Ovary (tissue), 9 donors: Measurements from ENCODE around the gene ACO2. TPM values are rescaled to one million over a fixed set of nuclear protein-coding genes. Genes with fewer than 3 reads are reported as not detected.

Experiments used
- DNase-seq, 5 donors: peaks; one replicate each; pipeline ENCODE4 v3.0.0-alpha.2; 2019 to 2020
- H3K27ac ChIP-seq, 2 donors: fragments of 200-600 bp; one replicate each; pipeline versions ENCODE4 v1.5.1 to v1.8.0; 2019 to 2022
- H3K27me3 ChIP-seq: fragments of 200-600 bp; one replicate; pipeline ENCODE4 v1.8.0; 2022
- H3K36me3 ChIP-seq: fragments of 200-600 bp; sonication (generic); one replicate; pipeline ENCODE4 v1.5.1; 2019
- H3K4me1 ChIP-seq: one replicate; pipeline ENCODE4 v1.8.1; 2013; ENCODE audit warnings: mild to moderate bottlenecking, moderate library complexity; ENCODE audit not compliant: insufficient read depth
- H3K4me3 ChIP-seq: fragments of 200-600 bp; sonication (generic); one replicate; pipeline ENCODE4 v1.5.1; 2017
- H3K9me3 ChIP-seq, 2 donors: fragments of 200-600 bp in 1 of 2; sonication (generic) in 1 of 2; one replicate each; pipeline versions ENCODE4 v1.5.1 to v1.8.1; 2013 to 2019; ENCODE audit warnings: mild to moderate bottlenecking in 1 of 2, moderate library complexity in 1 of 2
- EP300 ChIP-seq: sonication (generic); formaldehyde crosslinking; IDR thresholded peaks from one replicate; pipeline ENCODE4 v1.6.1; 2017; ENCODE audit warnings: antibody characterized with exemption
- POLR2A ChIP-seq: fragments of 450-650 bp; IDR thresholded peaks from one replicate; pipeline ENCODE4 v1.6.1; 2017; ENCODE audit warnings: antibody characterized with exemption, mild to moderate bottlenecking, moderate library complexity
- WGBS, 3 donors: extraction: QIAGEN DNeasy Blood & Tissue Kit in 1 of 3; methylation state at CpG; one replicate each; pipeline versions ENCODE4 v1.1.5 to v1.1.7; 2013 to 2017; 5-methylcytosine and 5-hydroxymethylcytosine counted together
- intact Hi-C, 4 donors: fragments of 100-400 bp; cut with DNase I; formaldehyde crosslinking; loops; one replicate each; pipeline versions ENCODE4 v1.11.0 to v1.15.1; 2022 to 2023
- polyA plus RNA-seq, 2 donors: library from polyadenylated mRNA; stranded (reverse); fragments of 200-250 nt in 1 of 2; fragments of 350-450 nt in 1 of 2; fragmentation: Illumina TruSeq in 1 of 2; extraction: RNeasy Lipid Tissue Mini Kit (QIAGEN cat#74804) in 1 of 2; gene quantifications; one replicate each; pipeline ENCODE4 v1.2.3, GENCODE V29; 2013 to 2014
- total RNA-seq, 7 donors: library from RNA; depleted of rRNA in 2 of 7; stranded (reverse); fragments of >200 nt in 2 of 7; fragmentation: NEBNext Ultra II Directional in 3 of 7; extraction: Animal tissue kit (Norgen Biotek cat#: 25700) in 3 of 7; gene quantifications; one replicate each; pipeline versions ENCODE4 v1.1.0 to v1.2.4, GENCODE V29; 2016 to 2023
- TF ChIP-seq, protein P1 (sequence below), 3 donors: fragments of 450-650 bp in 2 of 3; fragments of 200-600 bp in 1 of 3; IDR thresholded peaks; one replicate each; pipeline versions ENCODE4 v1.5.1 to v1.8.0; 2016 to 2022; ENCODE audit warnings: antibody characterized with exemption in 3 of 3, mild to moderate bottlenecking in 1 of 3
- donor health status: DM: no; HTN: no; CAD: no; lungs with moderate emphysema.
- donor health status: DM: no; HTN: no; CAD: no.
- donor health status: Bipolar disorder and iron deficiency.
- donor health status: DM: yes; HTN: yes; CAD: no.
- donor health status: DM: no; HTN: no; CAD: no.
- donor health status: DM: yes; HTN: yes; CAD: no.

Gene ACO2
- total and polyA plus RNA-seq, 9 donors: 20.6 to 99.1 (median 50.7) TPM

DNA sequence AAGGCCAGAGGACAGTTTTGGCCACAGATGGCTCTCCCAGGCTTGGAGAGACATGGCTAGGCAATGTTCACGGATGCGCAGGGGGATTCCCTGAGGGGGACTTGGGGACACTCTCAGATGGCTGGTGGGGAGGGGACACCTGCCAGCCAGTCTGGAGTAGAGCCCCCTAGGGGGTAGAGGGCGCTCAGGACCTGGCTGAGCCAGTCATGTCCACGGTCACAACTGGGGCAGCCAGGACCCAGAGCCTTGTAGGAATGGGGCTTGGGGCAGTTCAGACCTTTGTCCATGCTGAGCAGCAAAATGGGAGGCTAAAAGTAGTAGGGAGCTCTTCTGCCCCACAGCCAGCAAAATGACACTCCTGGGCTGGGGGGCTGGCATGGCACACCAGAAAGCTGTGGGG lies 93.5 kb downstream of the ACO2 start:
- Histone ChIP-seq H3K4me3 (peak overlapping the region; percentile 61), H3K4me1 (peaks cover 26% of the 10 kb centered on the region), H3K27ac (peak overlapping the region; percentile 77 to 98), H3K9me3 (no peaks in the 10 kb centered on the region), H3K27me3 (no peaks in the 10 kb centered on the region), H3K36me3 (no peaks in the 10 kb centered on the region)
- peak in 2 of 5 donors; percentile 51 to 54 for DNase-seq
- intact Hi-C loops: no loop called here
- TF ChIP-seq POLR2A (no peak), EP300 (no peak)
- TF ChIP-seq, protein P1, sequence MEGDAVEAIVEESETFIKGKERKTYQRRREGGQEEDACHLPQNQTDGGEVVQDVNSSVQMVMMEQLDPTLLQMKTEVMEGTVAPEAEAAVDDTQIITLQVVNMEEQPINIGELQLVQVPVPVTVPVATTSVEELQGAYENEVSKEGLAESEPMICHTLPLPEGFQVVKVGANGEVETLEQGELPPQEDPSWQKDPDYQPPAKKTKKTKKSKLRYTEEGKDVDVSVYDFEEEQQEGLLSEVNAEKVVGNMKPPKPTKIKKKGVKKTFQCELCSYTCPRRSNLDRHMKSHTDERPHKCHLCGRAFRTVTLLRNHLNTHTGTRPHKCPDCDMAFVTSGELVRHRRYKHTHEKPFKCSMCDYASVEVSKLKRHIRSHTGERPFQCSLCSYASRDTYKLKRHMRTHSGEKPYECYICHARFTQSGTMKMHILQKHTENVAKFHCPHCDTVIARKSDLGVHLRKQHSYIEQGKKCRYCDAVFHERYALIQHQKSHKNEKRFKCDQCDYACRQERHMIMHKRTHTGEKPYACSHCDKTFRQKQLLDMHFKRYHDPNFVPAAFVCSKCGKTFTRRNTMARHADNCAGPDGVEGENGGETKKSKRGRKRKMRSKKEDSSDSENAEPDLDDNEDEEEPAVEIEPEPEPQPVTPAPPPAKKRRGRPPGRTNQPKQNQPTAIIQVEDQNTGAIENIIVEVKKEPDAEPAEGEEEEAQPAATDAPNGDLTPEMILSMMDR (IDR thresholded peaks at IDR 0.05): no peak
- 68 to 76% (median 69%) methylated on average over 4 of the region's 4 CpGs for WGBS, 3 donors

DNA sequence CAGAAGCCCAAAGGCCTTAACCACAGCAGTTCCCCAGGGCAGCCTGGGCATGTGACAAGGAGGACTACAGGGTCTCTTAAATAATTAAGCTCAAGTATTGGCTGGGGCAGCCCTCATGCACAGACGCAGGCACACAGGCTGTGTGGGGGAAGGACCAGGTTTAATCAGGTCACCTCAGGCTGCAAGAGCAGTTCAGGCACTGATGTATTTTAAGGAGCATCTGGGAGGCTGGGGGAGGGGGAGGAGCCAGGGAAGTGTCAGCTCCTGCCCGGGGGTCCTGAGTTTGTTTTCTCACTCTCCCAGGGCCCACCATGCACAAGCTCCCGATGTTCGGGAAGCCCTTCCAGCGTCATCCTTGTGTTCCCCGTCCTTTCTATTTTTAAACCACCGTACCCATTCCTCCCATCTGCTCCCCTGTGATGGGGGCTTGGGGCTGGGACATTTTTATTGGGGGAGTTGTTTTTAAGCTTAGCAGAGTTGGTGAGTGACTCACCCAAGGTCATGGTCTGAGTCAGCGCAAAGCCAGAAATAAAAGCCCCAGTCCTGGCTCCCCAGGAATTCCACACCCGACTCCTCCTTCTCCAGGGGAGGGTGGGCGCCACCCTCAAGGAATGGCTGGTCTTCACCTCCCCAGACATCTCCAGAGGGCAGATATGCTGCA lies 94.3 kb downstream of the ACO2 start:
- Histone ChIP-seq H3K27me3 (no peaks in the 10 kb centered on the region), H3K4me3 (peak overlapping the region; percentile 61), H3K36me3 (no peaks in the 10 kb centered on the region), H3K9me3 (no peaks in the 10 kb centered on the region), H3K4me1 (peaks cover 25% of the 10 kb centered on the region), H3K27ac (peak overlapping the region; percentile 77 to 98)
- intact Hi-C loops: no loop called here
- WGBS, 3 donors: 4 to 15% (median 4%) methylated on average over 10 of the region's 10 CpGs
- peak; percentile 77 to 89 (median 81) for DNase-seq
- TF ChIP-seq EP300: peak; percentile 33
- peak; percentile 40 for TF ChIP-seq POLR2A
- TF ChIP-seq, protein P1 (IDR thresholded peaks at IDR 0.05): no peak

DNA sequence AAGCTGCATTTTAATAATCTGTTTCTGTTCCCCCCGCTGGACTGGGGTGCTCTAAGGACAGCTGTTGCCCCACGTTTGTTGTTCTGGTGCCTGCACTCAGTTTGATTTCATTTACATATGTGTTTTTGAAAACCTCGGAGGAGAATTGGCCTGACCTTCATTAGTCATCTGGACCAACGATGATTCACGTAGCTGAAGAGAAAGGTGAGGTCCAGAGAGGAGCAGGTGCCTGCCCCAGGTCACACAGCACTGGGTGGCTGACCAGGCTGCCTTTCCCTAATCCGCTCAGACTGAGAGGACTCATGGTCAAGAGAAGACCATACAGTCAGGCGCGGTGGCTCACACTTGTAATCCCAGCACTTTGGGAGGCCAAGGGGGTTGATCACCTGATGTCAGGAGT lies 95.6 kb downstream of the ACO2 start:
- peak in 1 of 5 donors; percentile 43 for DNase-seq
- intact Hi-C loops: no loop called here
- no peaks in the 10 kb centered on the region for H3K36me3 ChIP-seq
- 57 to 74% (median 64%) methylated on average over 8 of the region's 8 CpGs for WGBS, 3 donors
- no peak for TF ChIP-seq EP300
- no peak for TF ChIP-seq POLR2A
- TF ChIP-seq, protein P1 (IDR thresholded peaks at IDR 0.05): no peak
- no peaks in the 10 kb centered on the region for H3K27me3 ChIP-seq
- peak overlapping the region; percentile 77 to 98 for H3K27ac ChIP-seq
- H3K4me3 ChIP-seq: no peak overlapping the region
- H3K4me1 ChIP-seq: peaks cover 32% of the 10 kb centered on the region
- H3K9me3 ChIP-seq: no peaks in the 10 kb centered on the region

DNA sequence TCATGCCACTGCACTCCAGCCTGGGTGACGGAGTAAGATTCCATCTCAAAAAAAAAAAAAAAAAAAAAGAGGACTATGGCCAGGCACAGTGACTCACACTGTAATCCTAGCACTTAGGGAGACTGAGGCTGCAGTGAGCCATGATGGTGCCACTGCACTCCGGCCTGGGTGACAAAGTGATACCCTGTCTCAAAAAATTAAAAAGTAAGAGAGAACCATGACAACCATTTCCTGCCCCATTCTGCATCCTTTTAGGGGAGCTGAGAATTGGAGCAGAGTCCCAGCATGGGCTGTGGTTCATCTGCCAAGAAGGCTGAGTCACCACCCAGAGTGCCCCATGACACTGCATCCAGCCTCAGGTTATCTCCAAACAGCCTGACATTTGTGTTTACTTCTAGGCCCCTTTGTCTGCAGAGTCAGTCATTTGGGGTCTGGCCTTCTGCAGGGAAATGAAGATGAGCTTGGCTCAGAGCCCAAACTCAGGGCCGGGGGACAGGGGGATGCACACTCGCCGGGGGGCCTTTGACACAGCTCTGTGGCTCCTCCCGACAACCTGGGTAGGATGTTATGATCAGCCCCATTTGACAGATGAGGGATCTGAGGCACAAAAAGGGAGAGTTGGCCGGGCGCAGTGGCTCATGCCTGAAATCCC lies 96.6 kb downstream of the ACO2 start:
- Histone ChIP-seq H3K36me3 (no peaks in the 10 kb centered on the region), H3K4me3 (no peak overlapping the region), H3K27me3 (no peaks in the 10 kb centered on the region), H3K27ac (peak overlapping the region; percentile 77 to 98), H3K4me1 (peaks cover 29% of the 10 kb centered on the region), H3K9me3 (no peaks in the 10 kb centered on the region)
- 48 to 55% (median 52%) methylated on average over 8 of the region's 8 CpGs for WGBS, 3 donors
- TF ChIP-seq EP300: no peak
- no peak for TF ChIP-seq POLR2A
- TF ChIP-seq, protein P1 (IDR thresholded peaks at IDR 0.05): no peak
- intact Hi-C loops: no loop called here
- peak; percentile 72 to 82 (median 78) for DNase-seq
